HG02885 (cell line): Measurements from ENCODE around the gene POF1B.

Source experiments
- ATAC-seq: cut with Tn5 transposase; IDR thresholded peaks from one replicate; pipeline ENCODE4 v1.9.1; 2021; ENCODE audit warnings: mild to moderate bottlenecking; ENCODE audit not compliant: unreplicated experiment, poor library complexity

Gene POF1B

GRCh38 chrX:85244450-85245211 is 134.8 kb downstream of the POF1B start:
- ATAC-seq, result peak; percentile 52

DNA sequence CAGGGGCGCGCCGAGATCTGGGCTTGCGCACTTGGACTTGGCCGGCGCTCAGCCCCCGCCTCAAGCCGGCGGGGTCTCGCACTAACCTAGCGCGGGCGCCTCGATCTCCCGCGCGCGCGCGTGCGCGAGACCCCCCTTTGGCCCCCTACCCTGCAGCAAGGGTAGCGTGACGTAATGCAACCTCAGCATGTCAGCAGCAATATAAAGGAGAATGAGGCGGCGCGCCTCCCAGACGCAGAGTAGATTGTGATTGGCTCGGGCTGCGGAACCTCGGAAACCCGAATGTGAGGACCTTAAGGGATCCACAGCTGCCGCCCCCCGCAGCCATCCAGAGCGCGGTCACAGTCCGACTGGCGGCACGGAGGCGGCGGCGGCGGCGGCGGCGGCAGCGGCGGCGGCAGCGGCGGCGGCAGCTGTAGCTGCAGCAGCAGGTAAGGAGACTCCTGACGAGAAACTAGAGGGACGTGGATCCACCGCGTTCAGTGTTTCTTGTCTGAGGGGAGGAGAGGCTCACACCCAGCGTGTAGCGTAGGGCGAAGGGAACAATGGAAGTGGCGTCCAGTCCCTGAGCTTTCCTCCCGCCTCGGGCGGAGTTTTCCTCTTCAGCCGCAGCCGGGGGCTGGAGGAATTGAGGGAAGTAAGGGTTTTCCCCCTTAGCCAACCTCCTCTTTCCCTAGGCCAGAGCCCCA is 135.6 kb downstream of the POF1B start, which contains the start of the genes SATL1 and ZNF711:
Gene SATL1, minus strand, starts transcription at position 19 of the 689 bp plus-strand sequence. CDS start 134,811 bp downstream, outside the sequence.
Gene ZNF711, plus strand, starts transcription at position 231 of the 689 bp plus-strand sequence. CDS start 3,582 bp downstream, outside the sequence.
- ATAC-seq, result peak; percentile 76

DNA sequence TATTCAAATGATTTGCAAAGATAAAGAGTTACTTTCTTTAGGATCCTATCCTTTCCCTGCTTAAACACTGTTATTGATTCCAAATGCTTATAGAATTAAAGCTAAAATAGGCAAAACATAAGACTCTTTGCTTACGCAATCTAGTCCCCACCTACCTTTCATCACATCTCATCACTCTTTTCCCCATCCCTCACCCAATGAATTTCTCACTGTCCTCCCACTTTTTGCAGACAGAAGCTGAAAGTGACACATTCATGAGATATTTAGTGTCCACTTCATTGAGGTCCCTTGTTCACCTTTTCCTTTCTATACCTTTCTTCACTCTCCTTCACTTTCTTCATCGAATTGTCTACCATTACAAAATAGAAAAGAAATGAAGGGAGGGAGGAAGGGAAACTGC is 136.3 kb downstream of the POF1B start:
- no peak for ATAC-seq
